ENCODE results near the gene RBM39.
"Not testable (repeated sequence)": the region's sequence is repeated elsewhere in the genome, so short reads cannot be mapped to it uniquely, and the experiment has no call there.

RBM39 gene

DNA sequence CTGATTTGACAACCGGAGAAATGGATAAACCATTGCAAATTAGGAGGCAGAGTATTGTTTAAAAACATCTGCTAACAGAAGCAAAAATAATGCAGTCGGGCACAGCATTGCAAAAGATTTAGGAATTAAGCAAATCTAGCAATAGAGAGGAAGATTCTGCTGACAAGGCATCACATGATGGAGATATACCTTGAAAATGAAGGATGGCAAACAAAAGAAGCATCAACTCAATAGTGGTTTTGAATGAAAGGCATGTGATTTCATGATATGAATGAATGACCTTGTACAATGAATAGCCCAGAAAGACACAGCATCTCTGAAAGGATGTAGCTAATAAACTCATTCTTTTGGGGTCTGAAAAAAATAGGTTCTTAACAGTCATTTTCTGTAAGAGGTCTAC lies 8.6 kb upstream of the RBM39 start:
- DNase-seq = no peak

- not testable (repeated sequence) for DNase-seq
Observed at GRCh38 chr20:35744492-35744841, 2.4 kb upstream of the RBM39 start.

- no peak for DNase-seq
Observed at GRCh38 chr20:35743693-35744491, 1.8 kb upstream of the RBM39 start.

DNA sequence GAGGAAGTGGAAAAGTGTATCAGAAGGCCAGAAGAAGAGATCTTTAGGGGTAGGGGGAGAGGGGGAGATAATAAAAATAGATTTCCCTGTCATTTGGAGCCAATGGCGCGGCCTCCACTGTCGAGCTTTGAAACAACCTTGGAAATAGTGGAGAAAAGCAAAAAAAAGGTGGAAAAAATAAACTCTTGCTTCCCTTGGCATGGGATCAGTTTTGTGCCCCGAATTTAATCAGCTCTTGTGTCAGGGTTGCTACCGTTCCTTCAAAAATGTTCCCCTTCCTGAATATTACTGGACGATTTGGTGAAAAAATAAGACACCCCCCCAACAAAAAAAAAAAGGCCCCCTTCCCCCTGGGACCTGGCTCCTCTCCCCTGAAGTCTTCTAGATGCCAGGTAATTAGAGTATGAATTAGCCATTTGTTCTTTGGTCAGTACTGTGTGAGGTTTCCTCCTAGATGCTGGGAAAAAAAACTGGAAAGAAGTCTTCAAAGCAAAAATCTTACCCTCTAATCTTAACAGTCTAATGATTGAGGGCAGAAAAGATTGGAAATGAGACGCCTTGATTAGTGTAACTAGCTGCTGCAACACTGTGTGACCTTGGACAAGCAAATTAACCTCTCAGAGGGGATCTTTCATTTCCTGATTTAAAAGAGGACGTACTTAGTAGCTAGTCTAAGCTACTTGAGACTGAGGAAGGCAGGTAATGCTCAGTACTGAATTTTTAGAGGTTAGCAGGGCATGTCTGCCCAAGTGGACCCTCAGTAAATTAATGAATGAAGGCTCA lies 872 bp upstream of the RBM39 start:
- DNase-seq = no peak

DNA sequence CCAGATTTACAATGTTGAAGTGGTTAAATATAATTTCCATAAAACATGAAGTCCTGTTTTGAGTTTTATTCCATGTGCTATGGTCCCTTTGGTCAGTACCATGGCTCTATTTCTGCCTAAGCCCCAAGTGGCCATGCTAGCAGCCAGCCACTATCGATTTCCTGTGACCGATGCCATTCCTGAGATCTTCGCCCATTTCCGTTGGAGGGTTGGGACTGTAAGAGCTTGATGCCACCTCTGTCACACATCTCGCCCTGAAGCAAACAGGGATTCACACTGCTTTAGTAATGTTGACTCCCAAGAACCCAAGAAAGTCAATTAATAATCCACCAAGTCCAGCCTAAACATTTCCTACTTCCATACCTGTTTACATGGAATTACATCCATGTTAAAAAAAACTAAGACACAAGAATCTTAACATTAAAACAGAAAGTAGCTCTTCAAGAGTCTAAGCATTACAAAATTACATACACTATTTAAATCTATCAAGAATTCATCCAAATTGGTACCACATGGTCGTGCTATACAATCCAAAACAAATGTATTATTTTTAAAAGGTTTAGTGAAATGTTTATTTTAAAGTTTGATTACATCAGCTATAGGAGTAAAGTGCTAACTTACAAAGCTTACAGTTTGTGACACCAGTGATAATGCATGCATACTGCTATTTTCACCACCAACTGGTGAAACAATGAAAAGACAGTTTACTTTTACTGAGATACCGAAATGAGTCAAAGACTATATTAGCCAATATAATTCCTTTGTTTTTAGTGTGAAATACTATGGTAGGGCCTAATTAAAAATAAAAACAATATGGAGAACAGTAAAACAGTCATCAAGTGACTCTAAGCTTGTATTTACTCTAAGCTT lies 2.5 kb downstream of the RBM39 start:
- DNase-seq = no peak

DNA sequence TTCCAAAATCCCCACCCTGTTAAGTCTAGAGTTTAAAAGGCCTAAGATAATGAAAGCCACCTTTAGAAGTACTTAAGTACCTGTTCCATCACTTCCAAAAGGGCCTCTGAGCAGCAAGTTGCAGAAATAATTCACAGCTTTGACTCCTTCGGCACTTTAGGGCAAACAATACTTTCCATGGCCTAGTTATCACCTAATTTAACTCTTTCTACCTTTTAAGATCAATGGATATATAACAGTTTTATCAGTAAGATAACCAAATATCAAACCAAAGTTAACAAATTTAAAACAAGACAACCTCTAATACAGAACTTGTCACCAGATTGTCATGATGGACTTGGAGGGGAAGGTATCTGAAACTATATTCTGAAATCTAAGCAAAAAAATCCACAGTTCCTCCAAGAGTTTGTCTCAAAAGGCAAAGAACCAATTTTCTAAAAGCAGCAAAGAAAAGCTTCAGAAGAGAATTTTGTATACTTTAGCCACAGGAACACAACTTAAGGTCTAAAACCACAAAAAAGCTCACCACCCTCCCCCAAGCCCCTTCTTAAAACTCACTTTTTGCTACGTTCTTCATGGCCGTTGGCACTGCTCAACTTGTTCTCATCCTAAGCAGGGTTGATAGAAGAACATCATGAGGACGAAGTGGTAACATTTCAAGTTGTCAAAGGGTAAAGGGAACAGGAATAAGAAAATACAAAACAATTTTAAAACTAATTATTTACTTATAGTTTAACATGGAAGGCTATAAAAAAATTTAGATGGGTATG lies 3.5 kb downstream of the RBM39 start:
- no peak for DNase-seq

DNA sequence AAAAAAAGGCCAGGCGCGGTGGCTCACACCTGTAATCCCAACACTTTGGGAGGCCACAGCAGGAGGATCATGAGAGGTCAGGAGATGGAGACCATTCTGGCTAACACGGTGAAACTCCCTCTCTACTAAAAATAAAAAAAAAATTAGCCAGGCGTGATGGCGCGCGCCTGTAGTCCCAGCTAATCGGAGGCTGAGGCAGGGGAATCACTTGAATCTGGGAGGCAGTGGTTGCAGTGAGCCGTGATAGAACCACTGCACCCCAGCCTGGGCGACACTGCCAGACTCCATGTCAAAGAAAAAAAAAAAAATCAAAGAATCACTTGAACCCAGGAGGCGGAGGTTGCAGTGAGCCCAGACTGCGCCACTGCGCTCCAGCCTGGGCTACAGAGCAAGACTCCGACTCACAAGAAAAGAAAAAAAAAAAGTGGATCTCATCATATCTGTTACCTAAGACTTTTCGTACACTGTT lies 4.2 kb downstream of the RBM39 start:
- no peak for DNase-seq

DNA sequence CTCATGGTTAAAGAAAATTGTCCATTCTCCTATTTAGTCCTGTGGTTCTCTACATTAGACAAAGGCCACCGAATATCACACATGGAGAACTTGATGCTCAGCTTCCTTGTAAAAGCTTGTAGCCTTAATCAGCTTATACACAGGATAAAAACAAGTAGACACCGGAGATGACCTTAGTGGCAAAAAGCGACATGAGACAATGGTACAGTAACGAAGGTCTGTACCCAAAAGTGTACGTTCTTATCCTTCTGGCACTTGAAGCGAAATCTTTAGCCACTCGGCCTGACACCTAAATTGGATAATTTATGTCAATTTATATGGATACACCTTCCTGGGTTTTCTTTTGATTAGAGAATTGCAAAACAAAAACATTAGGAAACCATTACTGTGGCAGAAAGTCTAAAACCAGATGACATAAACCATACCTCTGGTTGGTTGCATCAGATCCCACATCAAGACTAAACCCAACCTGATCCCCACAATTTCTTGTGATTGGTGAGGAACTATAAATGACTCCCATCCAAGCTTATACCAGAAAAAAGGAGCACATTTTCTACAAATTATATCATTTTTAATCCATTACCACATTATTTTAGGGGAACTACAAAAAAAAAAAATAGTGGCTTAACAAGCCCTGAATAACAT lies 6.1 kb downstream of the RBM39 start:
- DNase-seq = no peak

GRCh38 chr20:35734777-35735649 lies 7.0 kb downstream of the RBM39 start:
- DNase-seq = no peak

GRCh38 chr20:35734374-35734773 lies 7.7 kb downstream of the RBM39 start:
- no peak for DNase-seq

DNA sequence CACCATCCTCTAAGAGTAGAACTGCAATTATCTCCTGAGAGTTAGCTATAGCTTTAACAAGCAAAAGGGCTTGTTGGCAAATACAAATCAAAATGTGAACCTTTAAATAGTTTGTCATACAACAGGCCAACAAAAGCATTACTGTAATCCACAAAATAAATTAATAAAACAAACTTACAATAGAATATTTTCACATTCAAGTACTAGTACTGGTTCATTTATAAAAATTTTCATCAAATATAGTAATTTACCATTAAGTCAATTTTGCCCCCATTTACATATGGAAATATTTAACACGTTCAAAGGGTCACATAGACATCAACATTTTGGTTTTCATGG lies 9.4 kb downstream of the RBM39 start:
- DNase-seq = no peak

DNA sequence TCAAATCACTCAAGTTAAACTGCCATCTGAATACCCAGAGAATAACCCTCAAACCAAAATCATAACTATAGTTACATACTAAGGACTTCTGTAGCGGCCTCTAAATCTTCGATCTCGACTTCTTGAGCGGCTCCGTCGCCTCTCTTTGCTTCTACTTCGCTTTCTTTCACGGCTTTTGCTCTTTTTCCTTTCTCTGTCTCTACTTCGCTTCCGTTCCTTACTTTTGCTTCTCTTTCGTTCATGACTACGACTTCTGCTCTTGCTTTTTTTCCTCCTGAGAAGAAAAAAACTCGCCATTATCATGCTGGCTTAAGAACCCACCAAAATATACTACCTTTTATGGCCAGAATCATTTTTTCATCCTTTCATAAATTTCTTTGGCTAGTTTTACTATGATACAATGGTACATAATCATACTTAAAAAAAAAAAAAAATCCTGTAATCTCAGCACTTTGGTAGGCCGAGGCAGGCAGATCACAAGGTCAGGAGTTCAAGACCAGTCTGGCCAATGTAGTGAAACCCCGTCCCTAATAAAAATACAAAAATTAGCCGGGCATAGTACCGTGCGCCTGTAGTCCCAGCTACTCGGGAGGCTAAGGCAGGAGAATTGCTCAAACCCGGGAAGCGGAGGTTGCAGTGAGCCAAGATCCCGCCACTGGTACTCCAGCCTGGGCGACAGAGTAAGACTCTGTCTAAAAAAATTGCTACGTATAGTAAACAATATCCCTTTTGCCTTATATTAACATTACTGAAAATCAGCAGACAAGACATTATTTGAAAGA lies 10.0 kb downstream of the RBM39 start:
- DNase-seq = no peak

DNA sequence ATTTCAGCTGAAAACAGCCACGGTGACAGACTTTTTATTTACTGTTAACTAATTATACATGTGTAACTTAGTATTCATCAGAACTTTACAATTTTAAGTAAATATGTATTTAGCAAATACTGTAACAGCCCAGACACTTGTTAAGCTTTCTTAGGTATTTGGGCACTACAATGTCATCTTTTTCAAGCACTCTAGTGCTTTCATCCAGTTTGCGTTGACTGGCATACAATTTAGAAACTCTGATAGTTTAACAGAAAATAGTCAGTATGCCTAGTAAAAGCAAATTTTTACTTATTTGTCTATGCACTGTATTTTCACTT lies 10.6 kb downstream of the RBM39 start:
- DNase-seq = no peak

DNA sequence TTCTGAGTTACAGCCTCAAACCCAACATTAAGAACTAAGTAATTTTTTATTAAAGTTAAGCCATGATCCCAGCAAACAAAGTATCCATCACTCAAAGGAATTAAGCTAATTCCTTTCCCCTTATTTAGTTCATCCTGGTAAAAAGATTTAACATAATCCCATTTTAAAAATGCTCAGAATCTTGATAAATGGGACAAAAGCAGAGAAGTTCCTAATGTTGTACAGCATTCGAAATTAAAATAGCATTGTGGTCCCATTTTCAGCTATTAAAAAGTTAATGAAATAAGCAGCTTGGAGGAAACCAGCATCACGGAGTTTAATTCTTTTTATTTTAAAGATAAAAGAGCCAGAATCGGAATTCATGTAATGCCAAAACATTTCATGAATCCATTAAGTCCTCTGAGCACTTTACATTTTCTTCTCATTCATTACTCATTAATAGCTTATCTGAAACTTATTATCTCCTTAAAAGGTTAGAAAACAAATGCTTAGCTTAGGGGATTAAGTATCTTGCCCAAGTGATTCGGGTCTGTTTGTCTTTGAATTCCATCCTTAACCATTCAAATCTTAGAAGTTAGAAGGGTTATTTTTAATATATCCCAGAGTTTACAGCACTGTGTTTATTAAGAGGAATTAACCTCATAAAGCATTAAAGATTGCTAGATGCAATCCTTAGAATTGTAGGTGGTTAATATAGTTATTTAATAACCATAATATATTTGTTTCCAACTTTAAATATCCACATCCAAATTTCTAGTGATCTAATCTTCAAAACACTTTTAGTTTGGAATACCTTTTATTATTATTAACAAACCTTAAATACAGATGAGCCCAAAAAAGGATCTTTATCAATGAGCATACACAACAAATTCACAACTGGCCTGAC lies 11.2 kb downstream of the RBM39 start:
- no peak for DNase-seq

DNA sequence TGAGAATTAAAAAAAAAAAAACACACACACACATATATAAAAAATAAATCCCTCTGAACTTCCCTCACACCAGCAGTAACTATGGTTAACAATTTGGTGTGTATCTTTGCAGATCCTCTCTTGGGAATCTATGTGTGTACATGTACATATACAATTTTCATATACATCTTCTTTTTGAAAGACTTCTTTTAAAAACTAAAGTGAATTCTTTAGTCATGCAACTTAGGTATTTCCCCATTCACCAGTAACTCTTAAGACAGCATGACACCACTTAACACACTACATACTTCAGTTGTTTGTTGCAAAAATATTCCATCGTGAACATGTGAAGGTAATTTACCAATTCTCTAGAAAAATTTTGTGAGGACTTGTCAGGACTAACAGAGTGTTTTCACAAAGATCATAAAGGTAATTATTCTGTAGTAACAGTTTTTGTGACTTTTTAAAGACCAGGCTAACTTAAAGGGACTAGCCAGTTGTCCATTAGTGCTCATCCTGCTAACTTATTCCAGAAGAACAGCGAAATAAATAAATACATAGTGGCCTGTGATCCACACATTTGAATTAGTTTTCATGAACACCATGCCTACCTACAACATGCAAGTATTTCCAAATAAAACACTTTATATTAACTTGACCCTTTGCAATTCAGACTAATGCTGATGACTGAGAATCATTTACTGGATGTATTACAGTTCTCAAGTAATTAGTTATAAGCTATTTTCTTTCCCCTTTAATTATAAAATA lies 12.1 kb downstream of the RBM39 start:
- DNase-seq = no peak

DNA sequence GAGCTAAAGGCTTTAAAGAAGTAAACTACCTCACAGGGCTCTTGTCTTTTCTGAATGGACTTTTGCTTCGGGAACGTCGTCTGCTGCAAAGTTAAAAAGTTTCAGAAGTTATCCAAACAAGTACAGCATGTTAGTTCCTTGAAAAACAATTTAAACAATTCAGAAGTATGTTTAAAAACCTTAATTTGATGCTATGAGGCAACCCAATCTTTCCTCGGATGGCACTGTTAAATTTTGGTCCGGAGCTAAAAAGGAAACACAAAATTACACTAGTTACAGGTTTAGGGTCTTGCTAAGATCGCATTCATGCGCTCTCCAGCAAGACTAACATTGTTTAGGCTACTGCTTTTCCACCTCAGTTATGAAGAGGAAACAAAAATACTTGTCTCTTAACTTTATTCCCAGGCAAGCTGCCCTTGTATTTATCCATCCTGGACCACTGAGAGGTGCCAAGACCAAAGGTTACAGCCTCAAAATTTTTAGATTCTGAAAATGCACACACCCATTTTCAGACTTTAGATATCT lies 12.7 kb downstream of the RBM39 start:
- DNase-seq = no peak

- DNase-seq = no peak
Observed at GRCh38 chr20:35726842-35727711, 15.0 kb downstream of the RBM39 start.

Data from activated naive CD4-positive, alpha-beta T cell (primary cell).